Neutrophil (primary cell): ENCODE measurements around the gene GNAT1.
"Not testable (repeated sequence)": the region's sequence is repeated elsewhere in the genome, so short reads cannot be mapped to it uniquely, and the experiment has no call there.

Experiments
- H3K27ac ChIP-seq: fragments of 200-600 bp; sonication (generic); 2 replicates; pipeline ENCODE4 v1.5.1; 2016; ENCODE audit warnings: mild to moderate bottlenecking, moderate library complexity
- H3K27me3 ChIP-seq: fragments of 200-600 bp; sonication (generic); 2 replicates; pipeline ENCODE4 v1.6.0; 2016; ENCODE audit warnings: mild to moderate bottlenecking
- H3K36me3 ChIP-seq: fragments of 200-600 bp; sonication (generic); 2 replicates; pipeline ENCODE4 v1.5.1; 2017
- H3K4me1 ChIP-seq, 2 experiments: fragments of 200-600 bp in 1 of 2; sonication (generic) in 1 of 2; 1 replicate in 1 of 2; 2 replicates in 1 of 2; pipeline versions ENCODE4 v1.5.1 to v1.6.1; 2013 to 2016; ENCODE audit warnings: low read depth in 1 of 2, low read length in 1 of 2, mild to moderate bottlenecking in 1 of 2, moderate library complexity in 1 of 2; ENCODE audit not compliant: control insufficient read depth in 1 of 2, insufficient read depth in 1 of 2
- H3K4me3 ChIP-seq, 2 experiments: fragments of 200-600 bp in 1 of 2; sonication (generic) in 1 of 2; 1 replicate in 1 of 2; 2 replicates in 1 of 2; pipeline ENCODE4 v1.5.1; 2013 to 2016; ENCODE audit warnings: low read depth in 1 of 2, low read length in 1 of 2, mild to moderate bottlenecking in 1 of 2, moderate library complexity in 1 of 2
- H3K9me3 ChIP-seq: fragments of 200-600 bp; sonication (generic); 2 replicates; pipeline ENCODE4 v1.5.1; 2016
- TF ChIP-seq, protein P1 (sequence below): fragments of 200-600 bp; sonication (generic); IDR thresholded peaks from 2 replicates; pipeline ENCODE4 v1.5.1; 2016; ENCODE audit warnings: antibody characterized with exemption

Gene GNAT1

DNA sequence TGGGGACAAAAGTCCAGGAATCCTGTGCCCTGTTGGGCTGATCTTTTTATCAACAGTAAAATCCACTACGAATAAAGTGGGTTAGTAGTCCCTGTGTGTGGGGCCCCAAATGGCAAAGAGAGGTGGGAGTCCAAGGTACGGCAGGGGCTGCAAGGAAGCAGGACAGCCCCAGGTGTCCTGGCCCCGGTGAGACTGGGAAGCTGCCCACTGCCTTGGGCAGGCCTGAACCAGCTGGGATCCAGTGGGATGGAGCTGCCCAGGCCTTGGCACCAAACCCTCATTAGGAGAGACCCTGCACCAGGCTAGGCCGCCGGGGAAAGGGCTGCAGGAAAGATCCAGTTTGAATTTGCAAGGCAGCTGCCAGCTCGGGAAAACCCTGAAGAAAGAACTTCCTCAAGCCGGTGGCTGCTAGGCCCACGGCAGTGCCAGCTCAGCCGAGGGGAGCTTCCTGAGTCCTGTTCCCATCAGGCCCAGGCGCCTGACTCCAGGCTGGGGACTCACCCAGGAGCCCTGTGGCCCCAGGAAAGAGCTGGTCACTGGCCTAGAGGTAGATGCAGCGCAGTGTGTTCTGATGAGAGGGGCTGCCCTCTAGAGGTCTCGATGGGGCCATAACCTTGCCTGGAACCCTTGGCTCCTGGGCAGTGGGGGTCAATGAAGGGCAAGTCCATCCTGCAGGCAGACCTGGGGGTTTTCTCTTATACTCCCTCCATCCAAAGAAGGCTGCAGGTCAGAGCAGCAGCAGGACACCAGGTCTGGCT lies 30.2 kb downstream of the GNAT1 start:
- TF ChIP-seq, protein P1, sequence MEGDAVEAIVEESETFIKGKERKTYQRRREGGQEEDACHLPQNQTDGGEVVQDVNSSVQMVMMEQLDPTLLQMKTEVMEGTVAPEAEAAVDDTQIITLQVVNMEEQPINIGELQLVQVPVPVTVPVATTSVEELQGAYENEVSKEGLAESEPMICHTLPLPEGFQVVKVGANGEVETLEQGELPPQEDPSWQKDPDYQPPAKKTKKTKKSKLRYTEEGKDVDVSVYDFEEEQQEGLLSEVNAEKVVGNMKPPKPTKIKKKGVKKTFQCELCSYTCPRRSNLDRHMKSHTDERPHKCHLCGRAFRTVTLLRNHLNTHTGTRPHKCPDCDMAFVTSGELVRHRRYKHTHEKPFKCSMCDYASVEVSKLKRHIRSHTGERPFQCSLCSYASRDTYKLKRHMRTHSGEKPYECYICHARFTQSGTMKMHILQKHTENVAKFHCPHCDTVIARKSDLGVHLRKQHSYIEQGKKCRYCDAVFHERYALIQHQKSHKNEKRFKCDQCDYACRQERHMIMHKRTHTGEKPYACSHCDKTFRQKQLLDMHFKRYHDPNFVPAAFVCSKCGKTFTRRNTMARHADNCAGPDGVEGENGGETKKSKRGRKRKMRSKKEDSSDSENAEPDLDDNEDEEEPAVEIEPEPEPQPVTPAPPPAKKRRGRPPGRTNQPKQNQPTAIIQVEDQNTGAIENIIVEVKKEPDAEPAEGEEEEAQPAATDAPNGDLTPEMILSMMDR = no peak
- Histone ChIP-seq H3K4me3 (no peak overlapping the region), H3K36me3 (no peaks in the 10 kb centered on the region), H3K27ac (no peak overlapping the region), H3K9me3 (no peaks in the 10 kb centered on the region), H3K4me1 (peaks cover 18 to 19% of the 10 kb centered on the region in 2 experiments), H3K27me3 (peaks cover 30% of the 10 kb centered on the region)

DNA sequence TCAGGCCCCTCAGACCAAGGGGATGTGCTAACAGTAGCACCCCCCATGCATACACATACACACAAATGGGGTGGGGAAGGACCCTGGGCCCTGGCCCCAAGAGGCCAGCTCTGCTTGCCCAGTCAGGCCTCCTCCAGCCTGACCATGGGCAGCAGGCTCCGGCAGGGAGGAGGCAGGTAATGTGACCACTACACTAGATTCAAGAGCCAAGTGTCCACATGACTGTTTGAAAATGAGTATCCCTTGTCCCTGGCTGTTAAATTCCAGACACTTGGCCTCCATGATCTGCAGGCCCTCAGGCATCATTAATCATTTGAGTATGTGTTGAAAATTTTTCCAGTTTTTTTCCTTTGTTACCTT lies 30.7 kb downstream of the GNAT1 start:
- Histone ChIP-seq H3K36me3 (no peaks in the 10 kb centered on the region), H3K4me1 (peaks cover 24 to 25% of the 10 kb centered on the region in 2 experiments), H3K4me3 (no peak overlapping the region), H3K27me3 (peaks cover 35% of the 10 kb centered on the region), H3K9me3 (no peaks in the 10 kb centered on the region), H3K27ac (no peak overlapping the region)
- TF ChIP-seq, protein P1 = no peak

DNA sequence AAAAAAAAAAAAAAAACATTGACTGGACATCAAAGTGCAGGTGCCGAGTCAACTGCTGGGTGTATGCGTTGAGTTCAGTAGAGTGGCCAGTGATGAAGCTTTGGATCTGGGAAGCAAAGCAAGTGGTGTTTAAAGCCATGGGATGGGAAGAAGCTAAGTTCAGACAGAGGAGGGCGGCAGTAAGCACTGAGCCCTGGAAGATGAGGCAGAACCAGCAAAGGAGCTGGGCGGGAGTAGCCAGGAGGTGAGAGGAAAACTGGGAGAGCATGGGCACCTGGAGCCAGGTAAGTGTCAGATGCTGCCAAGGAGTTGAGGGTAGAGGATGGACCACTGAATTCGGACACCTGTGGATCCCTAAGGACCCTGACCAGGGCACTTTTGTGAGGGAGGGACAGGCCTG lies 33.2 kb downstream of the GNAT1 start:
- no peaks in the 10 kb centered on the region for H3K36me3 ChIP-seq
- peaks cover 35% of the 10 kb centered on the region for H3K27me3 ChIP-seq
- no peaks in the 10 kb centered on the region for H3K9me3 ChIP-seq
- TF ChIP-seq, protein P1 = no peak
- H3K4me3 ChIP-seq = no peak overlapping the region
- peaks cover 47 to 50% of the 10 kb centered on the region in 2 experiments for H3K4me1 ChIP-seq
- no peak overlapping the region for H3K27ac ChIP-seq

DNA sequence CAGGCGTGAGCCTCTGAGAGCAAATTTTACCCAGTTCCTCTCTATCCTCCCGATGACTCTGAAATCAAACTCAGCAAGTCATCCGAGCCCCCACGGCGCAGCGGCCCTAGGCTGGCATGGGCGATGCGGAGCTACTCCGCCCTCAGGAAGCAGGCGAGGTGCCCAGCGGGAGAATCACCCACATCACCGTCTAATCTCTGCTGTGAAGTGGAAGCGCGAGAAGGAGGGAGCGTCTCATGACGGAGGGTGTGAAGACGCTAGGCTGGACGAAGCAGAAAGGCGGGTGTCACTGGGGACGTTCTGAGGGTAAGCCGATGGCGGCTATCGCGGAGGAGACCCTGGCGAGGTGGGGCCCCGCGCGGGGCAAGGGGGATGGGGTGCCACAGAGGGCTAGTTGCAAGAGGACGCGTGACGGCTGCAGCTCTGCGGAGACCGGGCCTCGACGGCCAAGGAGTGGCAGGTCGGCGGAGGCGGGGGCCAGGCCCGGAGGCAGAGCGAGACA lies 35.5 kb downstream of the GNAT1 start:
- peaks cover 53 to 57% of the 10 kb centered on the region in 2 experiments for H3K4me1 ChIP-seq
- no peaks in the 10 kb centered on the region for H3K36me3 ChIP-seq
- peak overlapping the region; percentile 97 for H3K27ac ChIP-seq
- H3K9me3 ChIP-seq = no peaks in the 10 kb centered on the region
- TF ChIP-seq, protein P1 = no peak
- peak overlapping the region; percentile 60 to 85 for H3K4me3 ChIP-seq
- peaks cover 35% of the 10 kb centered on the region for H3K27me3 ChIP-seq

DNA sequence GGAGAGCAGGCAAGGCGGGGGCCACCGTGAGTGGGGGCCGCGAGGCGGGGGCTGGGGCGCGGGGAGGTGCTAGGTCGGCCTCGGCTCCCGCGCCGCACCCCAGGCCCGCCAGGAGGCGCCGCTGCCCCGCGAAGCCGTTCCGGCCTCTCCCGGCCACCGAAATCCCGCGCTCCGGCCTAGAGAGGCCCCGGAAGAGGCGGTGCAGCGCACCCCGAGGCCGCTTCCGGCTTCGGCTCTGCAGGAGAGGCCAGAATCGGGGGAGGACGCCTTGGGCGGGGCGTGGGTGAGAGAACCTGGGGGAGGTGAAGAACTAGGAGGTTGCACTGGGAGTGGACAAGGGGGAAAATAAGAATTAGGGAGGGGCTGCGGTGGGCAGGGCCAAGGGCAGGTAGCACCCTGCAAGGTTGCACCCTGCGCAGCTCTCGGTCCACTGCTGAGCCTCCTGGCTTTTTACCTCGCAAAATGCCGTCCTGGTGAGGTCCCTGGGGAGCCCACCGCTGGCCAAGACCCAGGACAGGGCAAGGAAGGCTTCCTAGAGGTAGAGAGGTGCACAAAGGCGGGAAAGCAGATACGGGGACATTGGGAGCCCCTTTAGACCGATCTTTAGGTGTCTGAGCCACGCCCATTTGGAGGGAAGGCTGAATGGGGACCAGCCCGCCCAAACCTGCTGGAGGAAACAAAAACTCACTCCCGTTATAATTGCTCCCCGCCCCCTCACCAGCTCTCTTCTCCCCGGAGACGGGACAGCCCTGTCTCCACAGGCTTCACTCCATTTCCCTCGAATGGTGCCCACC lies 36.2 kb downstream of the GNAT1 start:
- H3K4me3 ChIP-seq = peak overlapping the region; percentile 60 to 85
- peaks cover 52 to 57% of the 10 kb centered on the region in 2 experiments for H3K4me1 ChIP-seq
- H3K27ac ChIP-seq = peak overlapping the region; percentile 97
- no peaks in the 10 kb centered on the region for H3K36me3 ChIP-seq
- TF ChIP-seq, protein P1 = peak; percentile 98
- peaks cover 35% of the 10 kb centered on the region for H3K27me3 ChIP-seq
- H3K9me3 ChIP-seq = no peaks in the 10 kb centered on the region

DNA sequence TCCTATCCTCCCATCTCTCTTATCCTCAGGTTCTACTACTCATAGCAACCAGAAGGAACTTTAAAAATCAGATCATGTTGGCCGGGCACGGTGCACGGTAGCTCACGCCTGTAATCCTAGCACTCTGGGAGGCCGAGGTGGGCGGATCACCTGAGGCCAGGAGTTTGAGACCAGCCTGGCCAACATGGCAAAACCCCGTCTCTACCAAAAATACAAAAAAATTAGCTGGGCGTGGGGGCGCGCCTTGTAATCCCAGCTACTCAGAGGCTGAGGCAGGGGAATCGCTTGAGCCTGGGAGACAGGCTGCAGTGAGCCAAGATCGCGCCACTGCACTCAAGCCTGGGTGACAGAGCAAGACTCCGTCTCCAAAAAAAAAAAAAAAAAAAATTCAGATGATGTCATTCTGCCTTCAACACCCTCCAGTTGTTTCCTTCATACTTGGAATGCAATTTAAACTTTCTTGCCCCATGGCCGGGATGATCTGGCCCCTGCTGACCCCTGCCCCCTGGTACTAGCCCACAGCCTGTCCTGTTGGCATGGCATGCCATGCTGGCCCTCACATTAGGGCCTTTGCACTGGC lies 36.9 kb downstream of the GNAT1 start:
- peak overlapping the region; percentile 97 for H3K27ac ChIP-seq
- not testable (repeated sequence) for H3K9me3 ChIP-seq, H3K36me3 ChIP-seq
- H3K27me3 ChIP-seq = peaks cover 35% of the 10 kb centered on the region
- peak overlapping the region; percentile 60 to 85 for H3K4me3 ChIP-seq
- peaks cover 52 to 57% of the 10 kb centered on the region in 2 experiments for H3K4me1 ChIP-seq
